HepG2 (cell line): Measurements from ENCODE around the gene GPR42. TPM values are rescaled to one million over a fixed set of nuclear protein-coding genes. Genes with fewer than 3 reads are reported as not detected.
"Not testable (repeated sequence)": the region's sequence is repeated elsewhere in the genome, so short reads cannot be mapped to it uniquely, and the experiment has no call there.

Experiments
- ATAC-seq: fragments of 200-7000 bp; cut with Tn5 transposase; 3 replicates; pipeline ENCODE4 v1.9.1; 2020; ENCODE audit warnings: mild to moderate bottlenecking, moderate library complexity
- BruUV-seq: library from RNA; stranded (reverse); fragments of 400-500 nt; replicated peaks from 2 replicates; lab custom pipeline; 2021; lab: Mats Ljungman, UMichigan
- CTCF ChIA-PET: fragments of 300-600 bp; formaldehyde crosslinking; extraction: SDS; loops from one replicate; lab custom pipeline; 2021; ENCODE audit warnings: low total read pairs, inconsistent platforms, low intra/inter-chr PET ratio; lab: Yijun Ruan, JAX
- POLR2A ChIA-PET: fragments of 350-600 bp; sonication (Branson Sonifier 250); formaldehyde crosslinking; loops from one replicate; lab custom pipeline; 2020; ENCODE audit warnings: antibody characterized with exemption, inconsistent platforms; lab: Yijun Ruan, JAX
- DNase-seq: peaks from one replicate; pipeline ENCODE4 v3.0.0-alpha.2; 2015; ENCODE audit warnings: low spot score
- FAIRE-seq: peaks from 3 replicates; lab custom pipeline; 2011; peaks lifted over from hg19 to GRCh38; lab: Jason Lieb, UNC
- H2AFZ ChIP-seq: one replicate; pipeline ENCODE4 v1.6.1; 2011; ENCODE audit warnings: low read length, inconsistent platforms
- H3K27ac ChIP-seq: fragments of 300-600 bp; 3 replicates; pipeline ENCODE4 v1.8.0; 2011; ENCODE audit warnings: mixed run types, mild to moderate bottlenecking, mixed read lengths, low read length, inconsistent platforms; ENCODE audit not compliant: insufficient read depth; ENCODE audit errors: extremely low read length
- H3K27me3 ChIP-seq, 2 experiments: fragments of 200-600 bp in 1 of 2; 2 replicates in 1 of 2; 3 replicates in 1 of 2; pipeline versions ENCODE4 v1.6.0 to v1.8.0; 2011; ENCODE audit warnings: low read length in 2 of 2, mild to moderate bottlenecking in 2 of 2, moderate library complexity in 2 of 2, inconsistent platforms in 1 of 2; ENCODE audit not compliant: insufficient read depth in 2 of 2, control insufficient read depth in 1 of 2
- H3K36me3 ChIP-seq, 2 experiments: fragments of 200-600 bp in 1 of 2; replicated peaks in 1 of 2; 2 replicates in 1 of 2; 3 replicates in 1 of 2; pipeline versions ENCODE4 v1.5.1 to v1.8.0; 2011; ENCODE audit warnings: low read length in 2 of 2, inconsistent platforms in 1 of 2; ENCODE audit not compliant: insufficient read depth in 2 of 2, control insufficient read depth in 1 of 2
- H3K4me1 ChIP-seq: 2 replicates; pipeline ENCODE4 v1.5.1; 2012; ENCODE audit warnings: low read length, inconsistent platforms; ENCODE audit not compliant: insufficient read depth
- H3K4me2 ChIP-seq: 2 replicates; pipeline ENCODE4 v1.6.0; 2011; ENCODE audit warnings: low read depth, low read length, inconsistent platforms
- H3K4me3 ChIP-seq, 3 experiments: fragments of 200-600 bp in 1 of 3; sonication (generic), shearing (Covaris generic) in 1 of 3; replicated peaks in 1 of 3; 2 replicates each; pipeline ENCODE4 v1.5.1; 2011 to 2016; ENCODE audit warnings: low read length in 3 of 3, inconsistent platforms in 2 of 3, low read depth in 2 of 3, mild to moderate bottlenecking in 2 of 3, control low read depth in 1 of 3, mixed read lengths in 1 of 3; ENCODE audit not compliant: insufficient read depth in 1 of 3
- H3K79me2 ChIP-seq: one replicate; pipeline ENCODE4 v1.6.1; 2011; ENCODE audit warnings: low read length, inconsistent platforms; ENCODE audit not compliant: insufficient read depth
- H3K9ac ChIP-seq: 2 replicates; pipeline ENCODE4 v1.6.0; 2011; ENCODE audit warnings: mild to moderate bottlenecking, low read depth, low read length, inconsistent platforms; ENCODE audit not compliant: insufficient read depth
- H3K9me3 ChIP-seq: 2 replicates; pipeline ENCODE4 v1.5.1; 2012; ENCODE audit warnings: mild to moderate bottlenecking, low read length
- H4K20me1 ChIP-seq: 2 replicates; pipeline ENCODE4 v1.6.0; 2011; ENCODE audit warnings: inconsistent platforms, mild to moderate bottlenecking, low read length, moderate library complexity; ENCODE audit not compliant: insufficient read depth
- DNMT1 ChIP-seq: sonication (generic); formaldehyde crosslinking; IDR thresholded peaks from 2 replicates; pipeline ENCODE4 v1.5.1; 2020; ENCODE audit warnings: mild to moderate bottlenecking, missing genetic modification reagents
- TBX3 ChIP-seq: fragments of 450-650 bp; IDR thresholded peaks from 2 replicates; pipeline ENCODE4 v1.6.1; 2017; ENCODE audit warnings: antibody characterized with exemption, mild to moderate bottlenecking, inconsistent platforms, borderline replicate concordance
- ZNF761 ChIP-seq: sonication (generic); formaldehyde crosslinking; conservative IDR thresholded peaks from 2 replicates; pipeline ENCODE4 v1.4.0; 2020; ENCODE audit warnings: mild to moderate bottlenecking, missing genetic modification reagents
- WGBS: methylation state at CpG from one replicate; pipeline ENCODE4 v1.1.6; 2017; ENCODE audit warnings: low lambda C conversion rate; 5-methylcytosine and 5-hydroxymethylcytosine counted together
- in situ Hi-C: cut with HindIII; loops from 2 replicates; pipeline ENCODE4 v1.10.0; 2017; ENCODE audit warnings: low pct_unique_long_range_greater_than_20kb; ENCODE audit not compliant: extremely low pct_ligation_motif_present
- intact Hi-C: fragments of 100-400 bp; cut with micrococcal nuclease; formaldehyde crosslinking; loops from one replicate; pipeline ENCODE4 v1.10.0; 2022; ENCODE audit not compliant: unreplicated experiment
- polyA plus RNA-seq, 8 experiments: library from polyadenylated mRNA; depleted of rRNA in 3 of 8; stranded (reverse) in 7 of 8; unstranded in 1 of 8; fragments of >200 nt; fragmentation: Illumina TruSeq in 4 of 8; extraction: Trizol in 4 of 8; gene quantifications; 2 replicates each; pipeline versions ENCODE4 v1.2.1 to v1.2.3, GENCODE V29; 2011 to 2016; ENCODE audit warnings: low read depth in 4 of 8, missing spikeins in 1 of 8, mixed read lengths in 1 of 8; ENCODE audit not compliant: insufficient read depth in 1 of 8
- total RNA-seq, 5 experiments: library from RNA; depleted of rRNA; stranded (reverse); fragments of >200 nt; fragmentation: Illumina TruSeq; extraction: Trizol; gene quantifications; 2 replicates each; pipeline ENCODE4 v1.2.3, GENCODE V29; 2016; ENCODE audit warnings: low read depth in 1 of 5
- TF ChIP-seq, protein P1 (sequence below): sonication (generic); formaldehyde crosslinking; IDR thresholded peaks from 2 replicates; pipeline ENCODE4 v1.4.0; 2020; ENCODE audit warnings: low read depth, mild to moderate bottlenecking, missing genetic modification reagents
- TF ChIP-seq, protein P2 (sequence below): sonication (generic); formaldehyde crosslinking; IDR thresholded peaks from 2 replicates; pipeline ENCODE4 v1.5.0; 2020; ENCODE audit warnings: missing genetic modification reagents, mild to moderate bottlenecking, borderline replicate concordance

The GPR42 gene
- total and polyA plus RNA-seq, 2 of the 13 experiments (the other 11 are each of a cell fraction or from before 2014, with no cell fraction given), result not detected

DNA sequence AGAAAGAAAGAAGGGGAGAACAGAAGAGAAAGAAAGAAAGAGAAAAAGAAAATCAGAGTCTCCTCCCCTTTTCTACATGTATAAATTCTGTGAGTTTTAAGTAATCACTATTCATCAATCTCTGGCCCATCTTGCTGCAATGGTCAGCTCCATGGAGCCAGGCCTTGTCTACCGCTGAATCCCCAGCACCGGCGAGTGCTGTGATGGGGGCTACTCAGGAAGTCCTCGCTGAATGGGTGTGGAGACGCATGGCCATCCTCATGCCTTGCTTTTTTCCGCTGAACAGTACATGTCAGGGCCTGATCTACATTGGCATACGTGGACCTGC lies 29.9 kb downstream of the GPR42 start (continued):
- TF ChIP-seq ZNF761 (CRISPR knock-in tag) (no peak), TBX3 (no peak), DNMT1 (CRISPR knock-in tag) (no peak)
- TF ChIP-seq, protein P1, sequence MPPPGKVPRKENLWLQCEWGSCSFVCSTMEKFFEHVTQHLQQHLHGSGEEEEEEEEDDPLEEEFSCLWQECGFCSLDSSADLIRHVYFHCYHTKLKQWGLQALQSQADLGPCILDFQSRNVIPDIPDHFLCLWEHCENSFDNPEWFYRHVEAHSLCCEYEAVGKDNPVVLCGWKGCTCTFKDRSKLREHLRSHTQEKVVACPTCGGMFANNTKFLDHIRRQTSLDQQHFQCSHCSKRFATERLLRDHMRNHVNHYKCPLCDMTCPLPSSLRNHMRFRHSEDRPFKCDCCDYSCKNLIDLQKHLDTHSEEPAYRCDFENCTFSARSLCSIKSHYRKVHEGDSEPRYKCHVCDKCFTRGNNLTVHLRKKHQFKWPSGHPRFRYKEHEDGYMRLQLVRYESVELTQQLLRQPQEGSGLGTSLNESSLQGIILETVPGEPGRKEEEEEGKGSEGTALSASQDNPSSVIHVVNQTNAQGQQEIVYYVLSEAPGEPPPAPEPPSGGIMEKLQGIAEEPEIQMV (CRISPR knock-in tag), result no peak
- TF ChIP-seq, protein P2, sequence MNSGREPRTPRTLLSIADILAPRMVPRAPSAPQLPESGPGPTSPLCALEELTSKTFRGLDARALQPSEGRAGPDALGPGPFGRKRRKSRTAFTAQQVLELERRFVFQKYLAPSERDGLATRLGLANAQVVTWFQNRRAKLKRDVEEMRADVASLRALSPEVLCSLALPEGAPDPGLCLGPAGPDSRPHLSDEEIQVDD (CRISPR knock-in tag), result no peak

DNA sequence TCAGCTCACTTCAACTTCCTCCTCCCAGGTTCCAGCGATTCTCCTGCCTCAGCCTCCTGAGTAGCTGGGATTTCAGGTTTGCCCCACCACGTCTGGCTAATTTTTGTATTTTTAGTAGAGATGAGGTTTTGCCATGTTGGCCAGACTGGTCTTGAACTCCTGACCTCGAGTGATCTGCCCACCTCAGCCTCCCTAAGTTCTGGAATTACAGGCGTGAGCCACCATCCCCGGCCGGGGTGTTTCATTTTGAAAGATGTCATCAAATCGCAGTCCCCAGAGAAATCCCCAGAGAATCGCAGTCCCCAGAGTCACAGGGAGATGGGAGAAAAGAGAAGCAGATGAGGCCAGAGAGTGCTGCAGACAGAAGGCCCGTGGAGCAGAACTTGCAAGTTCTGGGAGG lies 30.5 kb downstream of the GPR42 start:
- FAIRE-seq, CTCF ChIA-PET, intact Hi-C loops: not testable (repeated sequence)

More for the DNA sequence above, 30.5 kb downstream of the GPR42 start:
- H3K9me3 ChIP-seq, H3K27ac ChIP-seq, H3K9ac ChIP-seq, in situ Hi-C loops, H3K4me2 ChIP-seq, H2AFZ ChIP-seq, H3K27me3 ChIP-seq, H3K4me3 ChIP-seq, POLR2A ChIA-PET, BruUV-seq, H3K36me3 ChIP-seq, H3K79me2 ChIP-seq, DNase-seq, ATAC-seq, H4K20me1 ChIP-seq: not testable (repeated sequence)
- peaks cover 36% of the 10 kb centered on the region for H3K4me1 ChIP-seq
- 23% methylated on average over 9 of the region's 9 CpGs for WGBS
